Left lung (tissue), 10 donors: Measurements from ENCODE around the gene PADI1. TPM values are rescaled to one million over a fixed set of nuclear protein-coding genes. Genes with fewer than 3 reads are reported as not detected.

Experiments
- ATAC-seq: fragments of 200-7000 bp; cut with Tn5 transposase; one replicate; pipeline ENCODE4 v1.9.1; 2020; ENCODE audit warnings: moderate library complexity
- DNase-seq, 4 donors: peaks; one replicate each; pipeline ENCODE4 v3.0.0-alpha.2; 2013 to 2020
- H3K27ac ChIP-seq, 2 donors: fragments of 200-600 bp; sonication (generic) in 1 of 2; one replicate each; pipeline versions ENCODE4 v1.5.0 to v1.8.0; 2020 to 2021
- H3K27me3 ChIP-seq, 2 donors: fragments of 200-600 bp; sonication (generic) in 1 of 2; one replicate each; pipeline versions ENCODE4 v1.5.0 to v1.8.0; 2020 to 2021
- H3K36me3 ChIP-seq, 2 donors: fragments of 200-600 bp; sonication (generic) in 1 of 2; one replicate each; pipeline versions ENCODE4 v1.5.0 to v1.8.0; 2020 to 2021
- H3K4me1 ChIP-seq, 2 donors: fragments of 200-600 bp; one replicate each; pipeline ENCODE4 v1.8.0; 2021
- H3K4me3 ChIP-seq, 2 donors: fragments of 200-600 bp; sonication (generic) in 1 of 2; one replicate each; pipeline versions ENCODE4 v1.5.0 to v1.8.0; 2020 to 2021; ENCODE audit warnings: mild to moderate bottlenecking in 1 of 2
- H3K9me3 ChIP-seq, 2 donors: fragments of 200-600 bp; sonication (generic) in 1 of 2; one replicate each; pipeline versions ENCODE4 v1.5.0 to v1.8.0; 2020 to 2021
- CTCF ChIP-seq, 2 donors: fragments of 200-600 bp; sonication (generic) in 1 of 2; IDR thresholded peaks; one replicate each; pipeline versions ENCODE4 v1.5.0 to v1.8.0; 2021; ENCODE audit warnings: antibody characterized with exemption in 2 of 2
- intact Hi-C, 2 donors: fragments of 100-400 bp; cut with DNase I; formaldehyde crosslinking; loops; one replicate each; pipeline versions ENCODE4 v1.11.2 to v1.14.2; 2022
- polyA plus RNA-seq, 6 donors: library from polyadenylated mRNA; unstranded; fragments of 120-200 nt; gene quantifications; one replicate each; pipeline ENCODE4 v1.2.1, GENCODE V29; 2013; ENCODE audit not compliant: insufficient read length in 6 of 6
- total RNA-seq, 2 donors: library from RNA; stranded (reverse); fragmentation: NEBNext Ultra II Directional; extraction: Animal tissue kit (Norgen Biotek cat#: 25700); gene quantifications; one replicate each; pipeline ENCODE4 v1.2.1, GENCODE V29; 2021
- donor health status: DM: no; HTN: yes; CAD: no.
- donor health status: DM: no; HTN: no; CAD: no.

Gene PADI1
- total and polyA plus RNA-seq, 8 donors, result not detected

GRCh38 chr1:17200756-17201155 is 4.2 kb upstream of the PADI1 start:
- no peaks in the 10 kb centered on the region for H3K9me3 ChIP-seq
- intact Hi-C loops, result no loop called here
- H3K27me3 ChIP-seq, result peaks cover 0 to 21% of the 10 kb centered on the region in 2 donors
- H3K4me3 ChIP-seq, result no peak overlapping the region
- ATAC-seq (peak; percentile 52), DNase-seq (peak in 1 of 4 donors; percentile 67)
- no peak for TF ChIP-seq CTCF (IDR thresholded peaks at IDR 0.05)
- no peak overlapping the region for H3K27ac ChIP-seq
- H3K4me1 ChIP-seq, result no peaks in the 10 kb centered on the region
- no peaks in the 10 kb centered on the region for H3K36me3 ChIP-seq

DNA sequence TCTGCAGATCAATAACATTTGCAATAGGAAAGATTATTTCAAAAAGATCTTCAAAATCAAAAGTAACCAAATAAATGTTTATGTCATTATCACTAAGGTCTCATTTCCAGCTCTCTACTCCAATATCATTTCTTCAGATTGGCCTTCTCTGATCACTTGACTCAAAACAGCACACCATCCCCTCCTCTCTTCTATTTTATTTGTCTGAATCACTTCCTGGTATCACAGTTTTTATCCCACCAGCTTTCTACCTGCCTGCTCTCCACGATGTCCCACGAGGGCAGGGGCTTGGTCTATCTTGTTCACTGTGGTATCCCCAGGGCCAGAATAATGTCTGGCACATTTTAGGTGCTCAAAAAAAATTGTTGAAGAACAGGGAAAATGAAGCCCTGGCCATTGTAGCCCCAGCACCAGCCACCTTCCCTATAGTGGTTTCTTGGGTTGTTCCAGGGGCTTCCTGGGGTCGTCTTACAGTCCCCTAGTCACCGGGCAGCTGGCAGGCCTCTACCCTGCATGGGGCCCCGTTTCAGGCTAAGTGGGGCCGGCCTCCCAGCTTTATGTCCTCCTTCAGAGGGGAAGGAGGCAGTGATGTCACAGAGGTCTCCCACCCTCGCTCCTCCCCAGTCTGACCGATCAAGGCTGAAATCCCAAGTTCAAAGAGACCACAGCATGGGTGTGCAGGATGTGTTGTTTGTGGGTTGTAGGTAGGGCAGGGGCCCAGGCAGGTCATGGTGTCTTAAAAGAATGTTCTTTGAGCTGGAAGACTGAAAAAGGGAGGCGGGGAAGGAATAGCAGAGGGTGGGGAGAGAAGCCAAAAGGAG is 3.5 kb upstream of the PADI1 start:
- no peak overlapping the region for H3K4me3 ChIP-seq
- DNase-seq (no peak), ATAC-seq (no peak)
- H3K4me1 ChIP-seq, result no peaks in the 10 kb centered on the region
- no peaks in the 10 kb centered on the region for H3K9me3 ChIP-seq
- TF ChIP-seq CTCF (IDR thresholded peaks at IDR 0.05), result no peak
- H3K36me3 ChIP-seq, result no peaks in the 10 kb centered on the region
- intact Hi-C loops, result no loop called here
- H3K27ac ChIP-seq, result no peak overlapping the region
- H3K27me3 ChIP-seq, result peaks cover 0 to 18% of the 10 kb centered on the region in 2 donors

GRCh38 chr1:17205652-17206051 is 724 bp downstream of the PADI1 start:
- no peak for DNase-seq
- Histone ChIP-seq H3K27ac (no peak overlapping the region), H3K27me3 (peaks cover 0 to 9% of the 10 kb centered on the region in 2 donors), H3K36me3 (no peaks in the 10 kb centered on the region), H3K9me3 (no peaks in the 10 kb centered on the region), H3K4me1 (peaks cover 0 to 14% of the 10 kb centered on the region in 2 donors), H3K4me3 (no peak overlapping the region)
- intact Hi-C loops, result no loop called here
- no peak for ATAC-seq
- TF ChIP-seq CTCF (IDR thresholded peaks at IDR 0.05), result no peak

DNA sequence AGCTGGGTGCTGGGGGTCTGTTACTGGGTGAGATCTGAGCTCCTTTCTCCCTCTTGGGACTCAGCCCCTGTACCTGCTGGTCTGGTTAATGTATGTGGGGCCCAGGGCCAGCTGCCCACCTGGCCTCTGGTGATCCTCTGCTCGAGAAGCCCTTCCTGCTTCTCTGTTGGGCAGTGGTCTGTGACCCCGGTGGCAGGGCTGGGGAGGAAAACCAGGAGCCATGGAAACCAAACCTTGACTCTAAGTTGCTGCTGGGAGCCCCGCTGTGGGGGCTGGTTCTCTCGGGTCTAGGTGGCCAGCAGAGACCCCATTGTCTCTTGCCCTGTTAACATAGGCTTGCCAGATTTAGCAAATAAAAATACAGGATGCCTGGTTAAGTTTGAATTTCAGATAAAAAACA is 1.3 kb downstream of the PADI1 start:
- no peak for TF ChIP-seq CTCF (IDR thresholded peaks at IDR 0.05)
- H3K27ac ChIP-seq, result no peak overlapping the region
- ATAC-seq (no peak), DNase-seq (no peak)
- H3K9me3 ChIP-seq, result no peaks in the 10 kb centered on the region
- intact Hi-C loops, result no loop called here
- no peaks in the 10 kb centered on the region for H3K36me3 ChIP-seq
- peaks cover 0 to 9% of the 10 kb centered on the region in 2 donors for H3K27me3 ChIP-seq
- peaks cover 0 to 14% of the 10 kb centered on the region in 2 donors for H3K4me1 ChIP-seq
- no peak overlapping the region for H3K4me3 ChIP-seq

DNA sequence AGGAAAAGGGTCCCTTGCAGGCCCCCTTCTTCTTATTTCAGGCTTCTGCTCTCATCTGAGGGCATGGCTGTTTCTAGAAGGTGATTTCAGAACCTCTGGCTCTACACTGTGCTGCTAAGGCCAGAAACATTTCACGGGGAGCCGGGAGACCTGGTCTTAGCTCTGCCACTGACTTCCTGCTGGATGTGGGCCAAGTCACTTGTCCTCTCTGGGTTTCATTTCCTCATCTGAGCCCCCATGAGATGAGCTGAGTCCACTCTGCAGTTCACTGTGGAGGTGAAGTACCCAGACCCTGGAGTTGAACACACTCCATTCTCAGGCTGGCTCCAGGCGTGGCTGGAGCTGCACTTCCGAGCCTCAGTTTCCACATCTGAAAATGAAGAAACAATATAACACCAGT is 2.1 kb downstream of the PADI1 start:
- H3K4me1 ChIP-seq, result peaks cover 0 to 14% of the 10 kb centered on the region in 2 donors
- no peaks in the 10 kb centered on the region for H3K9me3 ChIP-seq
- no peak for TF ChIP-seq CTCF (IDR thresholded peaks at IDR 0.05)
- H3K4me3 ChIP-seq, result no peak overlapping the region
- ATAC-seq (peak; percentile 70), DNase-seq (peak in 2 of 4 donors; percentile 43 to 72)
- peaks cover 0 to 14% of the 10 kb centered on the region in 2 donors for H3K27me3 ChIP-seq
- intact Hi-C loops, result no loop called here
- H3K27ac ChIP-seq, result no peak overlapping the region
- H3K36me3 ChIP-seq, result no peaks in the 10 kb centered on the region
